ENCODE data around the gene ACHE.
"Not testable (repeated sequence)": the region's sequence is repeated elsewhere in the genome, so short reads cannot be mapped to it uniquely, and the experiment has no call there.

The ACHE gene

GRCh38 chr7:100895701-100895955 is at the start of gene ACHE:
Gene ACHE, minus strand, starts transcription at chr7:100895888. Its CDS starts 1,656 bp downstream, at chr7:100894232.
- no peak for DNase-seq

- no peak for DNase-seq
These were observed 48.5 kb upstream of the ACHE start for GRCh38 chr7:100944138-100944537.

GRCh38 chr7:100943693-100944092 is 48.0 kb upstream of the ACHE start:
- DNase-seq, result no peak

- DNase-seq, result no peak
These were observed 46.5 kb upstream of the ACHE start for GRCh38 chr7:100942045-100942774.

GRCh38 chr7:100936167-100936566 is 40.5 kb upstream of the ACHE start:
- not testable (repeated sequence) for DNase-seq

GRCh38 chr7:100935381-100935780 is 39.7 kb upstream of the ACHE start:
- DNase-seq, result not testable (repeated sequence)

GRCh38 chr7:100933734-100934133 is 38.0 kb upstream of the ACHE start:
- no peak for DNase-seq

GRCh38 chr7:100929808-100930174 is 34.1 kb upstream of the ACHE start:
- no peak for DNase-seq

- DNase-seq, result not testable (repeated sequence)
These were observed 27.9 kb upstream of the ACHE start for GRCh38 chr7:100923616-100924015.

- no peak for DNase-seq
These were observed 25.4 kb upstream of the ACHE start for GRCh38 chr7:100921039-100921438.

- not testable (repeated sequence) for DNase-seq
These were observed 24.2 kb upstream of the ACHE start for GRCh38 chr7:100919779-100920437.

- not testable (repeated sequence) for DNase-seq
These were observed 23.6 kb upstream of the ACHE start for GRCh38 chr7:100919335-100919734.

GRCh38 chr7:100914879-100915447 is 19.3 kb upstream of the ACHE start:
- DNase-seq, result no peak

GRCh38 chr7:100914208-100914878 is 18.7 kb upstream of the ACHE start:
- no peak for DNase-seq

GRCh38 chr7:100911484-100911883 is 15.8 kb upstream of the ACHE start:
- DNase-seq, result no peak

GRCh38 chr7:100910443-100910842 is 14.8 kb upstream of the ACHE start:
- not testable (repeated sequence) for DNase-seq

GRCh38 chr7:100908512-100908911 is 12.8 kb upstream of the ACHE start:
- DNase-seq, result no peak

- DNase-seq, result no peak
These were observed 7.0 kb upstream of the ACHE start for GRCh38 chr7:100902638-100903037.

- DNase-seq, result no peak
These were observed 6.2 kb upstream of the ACHE start for GRCh38 chr7:100901921-100902332.

GRCh38 chr7:100900978-100901377 is 5.3 kb upstream of the ACHE start:
- no peak for DNase-seq

- DNase-seq, result no peak
These were observed 3.7 kb upstream of the ACHE start for GRCh38 chr7:100899432-100899831.

GRCh38 chr7:100897772-100898454 is 2.2 kb upstream of the ACHE start:
- DNase-seq, result no peak

Measured in DMS79 (cell line).